ENCODE measurements around the gene SSU72.
"Not testable (repeated sequence)": the region's sequence is repeated elsewhere in the genome, so short reads cannot be mapped to it uniquely, and the experiment has no call there.

SSU72 gene

DNA sequence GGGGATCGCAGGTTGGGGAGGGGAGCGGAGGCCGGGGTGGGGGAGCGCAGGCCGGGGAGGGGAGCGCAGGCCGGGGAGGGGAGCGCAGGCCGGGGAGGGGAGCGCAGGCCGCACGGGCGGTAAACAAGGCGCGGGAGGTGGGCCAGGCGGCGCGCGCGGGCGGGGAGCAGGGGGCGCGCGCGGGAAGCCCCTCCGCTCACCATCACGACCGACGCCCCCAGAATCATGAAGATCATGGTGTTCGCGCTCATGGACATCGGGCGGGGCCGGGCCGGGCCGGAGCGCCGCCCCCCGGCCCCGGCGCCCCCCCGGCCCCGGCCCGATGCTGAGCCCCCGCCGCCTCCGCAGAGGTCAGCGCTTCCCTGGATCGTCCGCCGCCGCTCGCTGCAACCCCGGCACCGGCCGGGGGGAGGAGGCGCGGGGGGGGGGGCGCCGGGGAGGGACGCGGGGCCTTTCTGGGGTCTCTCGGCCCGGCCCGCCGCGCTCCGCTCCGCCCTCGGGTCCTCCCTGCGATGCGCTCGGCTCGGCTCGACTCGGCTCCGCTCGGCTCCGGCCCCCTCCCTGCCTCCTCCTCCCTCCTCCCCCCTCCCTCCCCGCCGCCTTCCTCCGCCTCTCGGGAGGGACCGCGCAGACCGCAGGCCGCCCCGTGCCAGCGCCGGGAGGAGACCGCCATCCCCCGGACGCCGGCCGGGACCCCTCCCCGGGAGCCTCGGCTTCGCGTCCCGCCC lies 34.4 kb downstream of the SSU72 start, which contains the start of gene TMEM240:
Gene TMEM240 (minus strand): TSS at position 535 of the 728 bp plus-strand sequence. CDS start 278 bp downstream, at position 257.
- DNase-seq, result peak; percentile 88

- DNase-seq, result no peak
These were observed 35.2 kb downstream of the SSU72 start for GRCh38 chr1:1539310-1540089.

DNA sequence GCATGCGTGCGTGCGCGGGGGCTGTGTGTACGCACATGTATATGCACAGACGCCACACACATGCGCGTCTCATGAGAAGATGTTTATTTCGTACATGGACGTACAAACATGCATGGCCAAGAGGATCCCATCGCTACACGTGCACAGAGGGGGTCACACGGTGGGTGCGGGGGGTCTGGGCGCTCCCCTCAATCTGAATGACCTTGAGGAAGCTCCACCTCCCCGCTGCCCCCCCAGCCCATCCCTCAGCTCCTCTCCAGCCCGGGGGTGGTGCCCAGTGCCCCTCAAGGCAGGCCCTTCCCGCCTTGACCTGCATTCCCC lies 35.7 kb downstream of the SSU72 start:
- no peak for DNase-seq

DNA sequence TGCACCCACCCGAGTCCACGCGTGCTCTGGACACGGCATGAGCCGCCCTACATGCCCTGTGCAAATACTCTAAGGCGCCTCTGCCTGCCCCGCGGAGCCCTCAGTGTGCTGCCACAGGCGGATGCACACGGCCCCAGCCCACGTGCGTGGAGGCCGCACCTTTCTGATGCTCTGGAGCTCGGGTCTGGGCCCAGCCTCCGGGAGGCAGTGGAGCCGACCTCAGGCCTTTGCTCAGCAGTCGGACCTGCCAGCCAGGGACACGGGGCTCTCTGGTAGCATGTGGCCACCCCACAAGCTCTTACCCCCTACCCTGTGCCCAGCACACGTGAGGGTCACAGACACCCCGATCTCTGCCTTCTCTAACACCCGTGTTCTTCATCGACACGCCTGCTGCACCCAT lies 36.3 kb downstream of the SSU72 start:
- DNase-seq, result no peak

GRCh38 chr1:1537626-1538250 lies 36.9 kb downstream of the SSU72 start:
- no peak for DNase-seq

- no peak for DNase-seq
These were observed 37.6 kb downstream of the SSU72 start for GRCh38 chr1:1536938-1537546.

DNA sequence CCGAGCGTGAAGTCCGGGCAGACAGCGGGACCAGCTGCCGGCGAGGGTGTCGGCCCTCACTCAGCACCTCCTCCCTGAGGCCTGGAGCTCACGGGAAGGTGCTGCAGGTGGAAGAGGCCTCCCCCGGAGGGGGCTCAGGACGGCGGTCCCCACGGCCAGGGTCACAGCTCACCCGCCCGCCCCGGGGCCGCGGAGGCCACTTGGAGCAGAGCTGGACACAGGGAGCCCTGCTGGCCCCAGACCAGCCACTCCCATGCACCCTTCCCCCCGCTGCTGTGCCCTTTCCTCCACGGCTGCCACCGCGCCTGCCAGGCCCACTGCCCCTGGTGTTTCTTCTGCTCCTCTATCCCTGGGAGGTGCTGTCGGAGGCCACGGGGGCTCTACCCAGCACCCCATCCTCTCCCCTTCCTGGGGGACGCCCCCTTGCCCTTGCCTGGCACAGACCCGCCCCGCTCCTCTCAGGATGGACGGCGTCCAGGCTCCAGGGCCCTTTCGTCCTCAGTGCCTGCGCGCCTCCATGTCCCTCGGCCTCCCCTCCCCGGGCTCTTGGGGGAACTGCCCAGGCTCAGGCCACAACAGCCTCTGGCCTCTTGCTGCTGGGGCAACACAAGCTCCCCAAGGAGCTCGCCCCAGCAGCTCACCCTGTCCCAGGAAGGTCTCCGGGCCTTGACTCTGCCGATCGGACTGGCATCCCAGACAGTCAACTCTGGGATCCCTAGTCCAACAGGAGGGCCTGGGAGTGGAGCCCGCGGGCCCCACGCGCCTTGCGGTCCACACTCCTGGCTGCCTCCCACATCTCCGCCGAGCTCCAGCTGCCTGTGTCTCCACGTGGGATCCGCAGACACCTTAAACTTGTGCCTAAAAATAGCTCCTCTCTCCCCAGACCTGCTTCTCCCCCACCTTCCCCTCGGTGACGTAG lies 38.4 kb downstream of the SSU72 start:
- DNase-seq, result no peak

GRCh38 chr1:1535201-1536018 lies 39.3 kb downstream of the SSU72 start:
- no peak for DNase-seq

DNA sequence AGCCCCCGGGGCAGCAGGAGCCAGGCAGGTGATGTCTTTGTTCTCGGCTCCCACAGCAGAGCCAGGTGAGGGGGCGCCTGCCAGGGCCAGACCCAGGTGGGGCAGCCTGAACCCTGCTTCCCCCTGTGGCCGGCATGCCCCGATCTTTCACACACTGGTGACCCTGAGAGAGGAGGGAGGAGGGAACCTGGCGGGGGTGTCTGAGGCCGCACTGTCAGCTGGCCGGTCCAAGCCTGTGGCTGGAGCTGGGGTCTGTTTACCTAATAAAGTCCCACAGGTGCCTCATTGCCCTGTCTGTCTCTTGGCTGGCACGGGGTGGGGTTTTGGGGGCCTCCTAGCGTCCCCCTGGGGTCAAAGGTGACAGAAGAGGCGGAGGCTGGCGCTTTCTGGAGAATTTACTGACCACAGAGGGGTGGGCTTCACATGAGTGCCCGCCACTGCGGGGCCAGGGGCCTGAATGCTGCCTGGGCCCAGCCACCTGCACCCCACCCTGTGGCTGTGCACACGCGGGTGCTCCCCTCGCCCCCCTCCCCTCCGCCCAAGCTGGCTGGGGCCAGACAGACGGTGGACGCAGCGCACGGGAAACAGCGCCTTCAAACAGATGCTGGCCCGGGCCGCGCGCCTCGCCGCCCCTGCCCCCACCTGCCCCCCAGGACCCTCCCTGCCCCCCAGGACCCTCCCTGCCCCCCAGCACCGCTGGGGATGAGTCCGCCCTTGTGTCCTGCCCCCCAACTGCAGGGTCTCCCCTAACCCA lies 40.1 kb downstream of the SSU72 start:
- DNase-seq, result no peak

GRCh38 chr1:1533894-1534291 lies 40.8 kb downstream of the SSU72 start:
- not testable (repeated sequence) for DNase-seq

DNA sequence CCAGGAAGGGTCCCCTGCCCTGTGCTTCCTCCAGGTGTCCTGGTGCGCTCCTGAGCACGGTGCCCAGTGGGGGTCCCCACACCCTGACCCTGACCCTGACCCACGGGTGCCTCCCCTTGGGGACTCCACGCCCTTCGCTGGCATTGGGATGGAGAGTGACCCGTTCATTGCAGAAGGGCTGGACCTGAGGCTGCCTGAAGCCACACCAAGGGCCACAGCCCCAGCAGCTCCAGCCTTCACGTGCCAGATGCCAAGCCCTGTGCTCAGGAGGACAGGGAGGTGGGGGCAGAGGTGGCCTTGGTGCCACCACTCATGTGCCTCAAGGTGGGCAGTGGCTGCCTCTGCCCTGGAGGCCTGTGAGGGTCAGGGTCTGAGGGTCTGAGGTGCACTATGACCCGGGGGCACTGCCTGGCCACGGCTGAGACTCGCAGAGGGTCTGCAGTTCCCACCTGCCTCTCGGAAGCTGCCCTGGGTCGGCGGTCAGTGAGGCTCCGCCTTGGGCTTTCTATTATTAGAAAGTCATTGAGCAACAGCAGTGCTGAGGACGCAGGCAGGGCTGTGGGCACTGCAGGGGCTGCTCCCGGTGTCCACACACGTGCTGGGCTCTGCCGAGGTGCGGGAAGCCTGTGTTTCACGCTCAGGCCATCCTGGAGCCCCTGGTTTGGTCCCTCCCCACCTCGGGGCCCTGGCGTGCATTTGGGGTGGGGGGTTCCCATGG lies 41.3 kb downstream of the SSU72 start:
- not testable (repeated sequence) for DNase-seq

GRCh38 chr1:1531947-1532346 lies 42.7 kb downstream of the SSU72 start:
- DNase-seq, result no peak

GRCh38 chr1:1529936-1530335 lies 44.7 kb downstream of the SSU72 start:
- DNase-seq, result no peak

DNA sequence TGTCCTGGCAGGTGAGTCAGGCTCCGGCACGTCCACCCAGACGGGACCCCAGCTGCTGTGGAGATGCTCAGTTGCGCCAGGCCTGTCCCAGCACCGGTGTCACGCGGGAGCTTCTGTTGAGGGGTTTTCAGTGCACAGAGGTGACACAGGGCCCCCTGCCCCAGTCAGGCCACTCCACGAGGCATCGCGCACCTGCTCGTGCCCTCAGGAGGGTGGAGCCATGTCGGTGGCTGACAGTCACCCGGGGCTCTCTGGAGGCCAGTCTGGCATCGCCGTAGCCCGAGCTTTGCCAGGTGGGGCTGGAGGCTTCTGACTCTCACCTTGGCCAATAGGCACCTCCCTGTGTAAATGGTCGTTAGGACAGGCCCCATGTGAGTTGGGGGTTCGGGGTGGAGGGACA lies 45.3 kb downstream of the SSU72 start:
- no peak for DNase-seq

DNA sequence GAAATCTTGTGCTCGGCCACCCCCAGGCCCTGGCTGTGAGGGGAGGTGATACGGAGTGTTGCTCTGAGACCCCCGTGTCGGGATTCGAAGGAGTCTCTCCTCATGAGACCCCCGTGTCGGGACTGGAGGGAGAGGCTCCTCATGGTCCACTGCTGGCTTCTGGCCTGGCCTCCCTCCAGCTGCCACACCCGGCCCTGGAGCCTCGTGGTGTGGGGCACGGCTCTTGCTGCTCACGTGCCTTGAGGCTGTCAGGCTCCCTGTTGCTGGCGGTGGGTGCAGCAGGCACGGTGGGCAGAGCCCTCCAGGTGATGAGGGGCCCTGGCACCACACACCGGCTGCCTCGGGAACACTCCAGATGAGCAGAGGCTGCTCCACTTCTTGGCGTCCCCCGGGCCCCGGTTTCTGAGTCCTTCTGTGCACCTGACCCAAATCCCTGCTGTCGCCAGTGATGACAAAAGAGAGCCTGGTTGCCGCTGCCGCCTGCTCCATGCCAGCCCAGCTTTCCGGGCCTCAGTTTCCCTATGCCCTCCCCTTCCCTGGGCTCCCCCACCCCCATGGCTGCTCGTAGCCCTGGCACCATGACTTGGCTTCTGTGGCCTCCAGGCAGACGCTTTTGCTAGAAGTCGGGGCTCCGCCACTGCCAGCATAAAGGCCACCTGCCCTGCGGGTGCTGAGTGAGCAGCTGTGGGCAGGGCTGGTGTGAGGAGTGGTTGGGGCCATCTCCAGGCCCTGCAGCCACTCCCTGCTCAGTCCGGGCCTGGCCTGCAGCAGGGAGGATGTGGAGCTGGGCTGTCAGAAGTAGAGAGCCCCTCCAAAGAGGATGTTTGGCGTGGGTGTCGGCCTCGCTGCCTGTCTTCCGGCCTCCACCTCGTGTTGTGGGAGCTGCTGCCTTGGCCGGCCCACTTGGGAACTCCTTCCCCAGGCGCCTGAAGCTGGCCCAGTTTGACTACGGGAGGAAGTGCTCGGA lies 46.1 kb downstream of the SSU72 start:
- no peak for DNase-seq

DNA sequence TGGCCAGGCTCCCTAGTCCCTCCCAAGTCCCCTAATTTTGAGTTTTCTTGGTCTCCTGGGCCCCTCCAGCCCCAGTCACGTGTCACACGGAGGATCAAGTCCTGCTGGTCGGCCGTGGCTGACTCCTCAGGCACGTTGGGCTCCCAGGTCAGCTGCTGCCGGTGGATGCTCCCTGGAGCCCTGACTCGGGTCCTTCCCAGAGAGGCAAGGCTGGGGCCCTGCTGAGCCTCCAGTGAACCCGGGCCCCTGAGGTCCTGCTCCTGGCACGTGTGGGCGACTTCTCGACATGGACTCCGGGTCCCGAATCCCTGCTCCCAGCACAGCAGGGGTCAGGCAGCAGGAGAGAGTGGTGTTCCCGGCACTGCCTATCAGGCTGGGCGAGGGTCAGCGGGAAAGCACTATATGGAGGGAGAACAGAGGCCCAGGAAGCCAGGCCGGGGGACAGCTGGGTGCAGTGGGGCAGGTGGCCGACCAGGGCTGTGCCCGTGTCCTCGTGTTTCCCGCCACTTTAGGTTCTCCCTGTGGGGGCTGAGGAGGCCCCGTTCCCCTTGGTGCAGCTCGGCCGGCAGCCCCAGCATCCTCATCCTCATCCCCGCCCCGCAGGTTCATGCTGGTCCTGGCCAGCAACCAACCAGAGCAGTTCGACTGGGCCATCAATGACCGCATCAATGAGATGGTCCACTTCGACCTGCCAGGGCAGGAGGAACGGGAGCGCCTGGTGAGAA lies 47.4 kb downstream of the SSU72 start:
- no peak for DNase-seq

DNA sequence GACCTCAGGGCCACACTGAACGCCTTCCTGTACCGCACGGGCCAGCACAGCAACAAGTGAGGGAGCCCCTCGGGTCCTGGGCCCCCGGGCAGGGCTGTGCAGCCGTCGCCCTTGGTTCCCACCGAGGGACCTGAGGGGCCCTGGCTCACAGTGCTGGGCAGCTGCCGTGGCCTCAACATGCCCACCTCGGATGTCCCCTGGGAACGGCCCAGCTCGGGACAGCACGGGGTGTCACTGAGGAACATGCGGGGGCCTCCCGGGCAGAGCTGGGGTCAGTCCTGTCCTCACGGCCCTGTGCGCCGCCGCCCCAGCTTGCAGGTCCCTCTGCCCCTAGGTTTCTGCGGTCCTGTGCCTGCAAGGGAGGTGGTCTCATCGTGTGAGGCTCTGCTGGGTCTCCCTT lies 48.2 kb downstream of the SSU72 start:
- not testable (repeated sequence) for DNase-seq
